H1 (cell line): ENCODE results near the gene RAB30. TPM values are rescaled to one million over a fixed set of nuclear protein-coding genes. Genes with fewer than 3 reads are reported as not detected.

Source experiments
- CTCF ChIA-PET: fragments of 300-600 bp; sonication (Branson Sonifier 250); formaldehyde crosslinking; loops from one replicate; lab custom pipeline; 2021; ENCODE audit not compliant: partially characterized antibody; lab: Charles Lee
- POLR2A ChIA-PET: fragments of 300-600 bp; sonication (Branson Sonifier 250); formaldehyde crosslinking; loops from one replicate; lab custom pipeline; 2021; ENCODE audit warnings: inconsistent platforms; ENCODE audit not compliant: partially characterized antibody; lab: Charles Lee
- DNase-seq, 2 experiments: peaks; one replicate each; pipeline versions ENCODE4 v3.0.0 to v3.0.0-alpha.2; 2010 to 2022; ENCODE audit warnings: low spot score in 2 of 2, low read depth in 1 of 2, mixed read lengths in 1 of 2
- FAIRE-seq: peaks from 2 replicates; lab custom pipeline; 2011; peaks lifted over from hg19 to GRCh38; lab: Jason Lieb, UNC
- H2AFZ ChIP-seq: 2 replicates; pipeline ENCODE4 v1.8.1; 2012; ENCODE audit warnings: low read length, inconsistent platforms
- H2AK5ac ChIP-seq: 2 replicates; pipeline ENCODE4 v1.6.1; 2013; ENCODE audit warnings: low read depth, low read length
- H2BK120ac ChIP-seq: replicated peaks from 2 replicates; pipeline ENCODE3; 2013; ENCODE audit warnings: low read depth, low read length, inconsistent platforms
- H2BK12ac ChIP-seq: 2 replicates; pipeline ENCODE4 v1.6.1; 2013; ENCODE audit warnings: low read depth, low read length
- H2BK15ac ChIP-seq: 2 replicates; pipeline ENCODE4 v1.6.1; 2013; ENCODE audit warnings: low read length
- H2BK20ac ChIP-seq: 2 replicates; pipeline ENCODE4 v1.6.1; 2013; ENCODE audit warnings: low read length
- H2BK5ac ChIP-seq: 2 replicates; pipeline ENCODE4 v1.6.1; 2013; ENCODE audit warnings: low read depth, low read length
- H3K14ac ChIP-seq: 2 replicates; pipeline ENCODE4 v1.6.1; 2013; ENCODE audit warnings: inconsistent platforms; ENCODE audit not compliant: insufficient read length
- H3K18ac ChIP-seq: 2 replicates; pipeline ENCODE4 v1.6.1; 2013; ENCODE audit warnings: low read length; ENCODE audit errors: extremely low read depth
- H3K23ac ChIP-seq: 2 replicates; pipeline ENCODE4 v1.6.1; 2013; ENCODE audit warnings: inconsistent platforms; ENCODE audit not compliant: insufficient read length
- H3K23me2 ChIP-seq: 2 replicates; pipeline ENCODE4 v1.6.1; 2013; ENCODE audit warnings: low read depth, low read length
- H3K27ac ChIP-seq: 2 replicates; pipeline ENCODE4 v1.6.1; 2011; ENCODE audit warnings: low read depth, low read length, inconsistent platforms
- H3K27me3 ChIP-seq, 4 experiments: replicated peaks in 1 of 4; 1 replicate in 1 of 4; 2 replicates in 3 of 4; pipeline versions ENCODE4 v1.6.1 to v1.8.1; 2011 to 2013; ENCODE audit warnings: low read length in 3 of 4, mild to moderate bottlenecking in 3 of 4, inconsistent platforms in 2 of 4, mixed read lengths in 2 of 4, moderate library complexity in 1 of 4; ENCODE audit not compliant: control insufficient read depth in 3 of 4, insufficient read depth in 3 of 4; ENCODE audit errors: extremely low read depth in 1 of 4
- H3K36me3 ChIP-seq, 4 experiments: 2 replicates each; pipeline versions ENCODE4 v1.6.1 to v1.8.1; 2011 to 2013; ENCODE audit warnings: mild to moderate bottlenecking in 4 of 4, low read length in 3 of 4, moderate library complexity in 2 of 4, control low read depth in 1 of 4, inconsistent platforms in 1 of 4; ENCODE audit not compliant: insufficient read depth in 4 of 4, control insufficient read depth in 2 of 4
- H3K4ac ChIP-seq: replicated peaks from 2 replicates; pipeline ENCODE3; 2013; ENCODE audit warnings: low read length, low read depth, mixed read lengths, inconsistent platforms; ENCODE audit not compliant: insufficient read length
- H3K4me1 ChIP-seq, 4 experiments: replicated peaks in 1 of 4; 1 replicate in 1 of 4; 2 replicates in 3 of 4; pipeline versions ENCODE4 v1.6.1 to v1.8.1; 2011 to 2013; ENCODE audit warnings: low read length in 3 of 4, inconsistent platforms in 2 of 4, mixed read lengths in 1 of 4; ENCODE audit not compliant: insufficient read depth in 4 of 4, control insufficient read depth in 3 of 4
- H3K4me2 ChIP-seq, 2 experiments: 2 replicates each; pipeline versions ENCODE4 v1.6.1 to v1.8.1; 2011 to 2013; ENCODE audit warnings: low read depth in 2 of 2, low read length in 2 of 2, control low read depth in 1 of 2, inconsistent platforms in 1 of 2, mild to moderate bottlenecking in 1 of 2; ENCODE audit not compliant: insufficient read depth in 1 of 2
- H3K4me3 ChIP-seq, 4 experiments: fragments of 200-600, 300-600 bp in 1 of 4; sonication (generic), shearing (Covaris generic), sonication (Bioruptor Twin) in 1 of 4; 2 replicates each; pipeline versions ENCODE4 v1.5.1 to v1.8.1; 2011 to 2016; ENCODE audit warnings: low read length in 4 of 4, low read depth in 3 of 4, control low read depth in 2 of 4, inconsistent platforms in 2 of 4, mild to moderate bottlenecking in 2 of 4, mixed read lengths in 1 of 4, moderate library complexity in 1 of 4; ENCODE audit not compliant: insufficient read depth in 2 of 4; ENCODE audit errors: extremely low read depth in 1 of 4
- H3K56ac ChIP-seq: replicated peaks from 2 replicates; pipeline ENCODE3; 2013; ENCODE audit warnings: low read depth, mild to moderate bottlenecking, mixed read lengths, low read length, inconsistent platforms; ENCODE audit not compliant: insufficient read length
- H3K79me1 ChIP-seq: 2 replicates; pipeline ENCODE4 v1.6.1; 2013; ENCODE audit warnings: low read depth, low read length, control low read depth
- H3K79me2 ChIP-seq, 2 experiments: 2 replicates each; pipeline versions ENCODE4 v1.6.1 to v1.8.1; 2012 to 2013; ENCODE audit warnings: low read length in 2 of 2, mild to moderate bottlenecking in 2 of 2, inconsistent platforms in 1 of 2; ENCODE audit not compliant: insufficient read depth in 2 of 2, control insufficient read depth in 1 of 2
- H3K9ac ChIP-seq, 4 experiments: replicated peaks in 1 of 4; 1 replicate in 1 of 4; 2 replicates in 3 of 4; pipeline versions ENCODE4 v1.6.1 to v1.8.1; 2011 to 2013; ENCODE audit warnings: low read depth in 3 of 4, low read length in 3 of 4, control low read depth in 2 of 4, mild to moderate bottlenecking in 2 of 4, moderate library complexity in 2 of 4, inconsistent platforms in 1 of 4; ENCODE audit errors: extremely low read depth in 1 of 4
- H3K9me3 ChIP-seq, 2 experiments: 2 replicates each; pipeline versions ENCODE4 v1.6.1 to v1.8.1; 2012 to 2013; ENCODE audit warnings: mild to moderate bottlenecking in 2 of 2, moderate library complexity in 2 of 2, control low read depth in 1 of 2, inconsistent platforms in 1 of 2, low read depth in 1 of 2, low read length in 1 of 2, mixed read lengths in 1 of 2; ENCODE audit not compliant: insufficient read depth in 2 of 2
- H4K20me1 ChIP-seq, 2 experiments: replicated peaks in 1 of 2; 2 replicates each; pipeline versions ENCODE3 to v1.8.1; 2011 to 2013; ENCODE audit warnings: inconsistent platforms in 2 of 2, low read length in 2 of 2, mild to moderate bottlenecking in 1 of 2; ENCODE audit not compliant: insufficient read depth in 2 of 2, control insufficient read depth in 1 of 2
- H4K5ac ChIP-seq: 2 replicates; pipeline ENCODE4 v1.6.1; 2013; ENCODE audit warnings: low read length, low read depth, mixed read lengths, inconsistent platforms; ENCODE audit not compliant: insufficient read length
- H4K8ac ChIP-seq: 2 replicates; pipeline ENCODE4 v1.8.0; 2013; ENCODE audit warnings: mild to moderate bottlenecking, moderate library complexity, low read length, inconsistent platforms; ENCODE audit not compliant: insufficient read depth; ENCODE audit errors: extremely low read depth
- H4K91ac ChIP-seq: replicated peaks from 2 replicates; pipeline ENCODE3; 2013; ENCODE audit warnings: low read length, mixed read lengths, inconsistent platforms; ENCODE audit not compliant: insufficient read length
- ASH2L ChIP-seq: fragments of 200-600, 300-600 bp; sonication (generic); IDR thresholded peaks from one replicate; pipeline ENCODE4 v1.7.1; 2017; ENCODE audit warnings: low read length
- ATF3 ChIP-seq: IDR thresholded peaks from 2 replicates; pipeline ENCODE4 v1.6.1; 2011; ENCODE audit warnings: low read depth, mild to moderate bottlenecking, low read length; ENCODE audit not compliant: insufficient read depth
- CHD1 ChIP-seq: IDR thresholded peaks from 2 replicates; pipeline ENCODE4 v1.6.1; 2012; ENCODE audit warnings: low read depth, low read length, improper control_type of control experiment
- CTBP2 ChIP-seq: IDR thresholded peaks from 2 replicates; pipeline ENCODE4 v1.7.0; 2011; ENCODE audit warnings: borderline replicate concordance, mild to moderate bottlenecking, moderate library complexity, mixed read lengths, low read length; ENCODE audit not compliant: insufficient read depth, insufficient read length
- HDAC6 ChIP-seq: IDR thresholded peaks from one replicate; pipeline ENCODE4 v1.7.1; 2012; ENCODE audit warnings: low read depth, mild to moderate bottlenecking, inconsistent platforms, low read length, moderate library complexity
- KDM5A ChIP-seq: fragments of 200-600 bp; IDR thresholded peaks from 2 replicates; pipeline ENCODE4 v1.7.1; 2012; ENCODE audit warnings: mild to moderate bottlenecking, low read length, inconsistent platforms, mixed read lengths
- MAX ChIP-seq: IDR thresholded peaks from 2 replicates; pipeline ENCODE4 v1.6.1; 2012; ENCODE audit warnings: inconsistent platforms
- NANOG ChIP-seq: IDR thresholded peaks from 2 replicates; pipeline ENCODE4 v1.6.1; 2011; ENCODE audit warnings: low read length, low read depth, mild to moderate bottlenecking, inconsistent platforms; ENCODE audit not compliant: insufficient read depth, poor library complexity, severe bottlenecking
- RAD21 ChIP-seq, 2 experiments: IDR thresholded peaks in 1 of 2; conservative IDR thresholded peaks in 1 of 2; 2 replicates each; pipeline ENCODE4 v1.6.1; 2011; ENCODE audit warnings: low read depth in 2 of 2, low read length in 2 of 2, improper control_type of control experiment in 1 of 2, inconsistent platforms in 1 of 2, mild to moderate bottlenecking in 1 of 2, moderate library complexity in 1 of 2
- RBBP5 ChIP-seq: IDR thresholded peaks from 2 replicates; pipeline ENCODE4 v1.7.1; 2012; ENCODE audit warnings: low read depth, mild to moderate bottlenecking, inconsistent platforms, low read length, moderate library complexity, borderline replicate concordance
- RFX5 ChIP-seq: IDR thresholded peaks from 2 replicates; pipeline ENCODE4 v1.6.1; 2011; ENCODE audit warnings: low read depth, low read length, improper control_type of control experiment, borderline replicate concordance
- SP4 ChIP-seq: IDR thresholded peaks from 2 replicates; pipeline ENCODE4 v1.6.1; 2012; ENCODE audit warnings: low read length, inconsistent platforms
- SRF ChIP-seq: IDR thresholded peaks from 2 replicates; pipeline ENCODE4 v1.6.1; 2011; ENCODE audit warnings: mild to moderate bottlenecking, low read depth, low read length, moderate library complexity
- TEAD4 ChIP-seq: IDR thresholded peaks from 2 replicates; pipeline ENCODE4 v1.6.1; 2012; ENCODE audit warnings: low read depth, low read length, inconsistent platforms, mixed read lengths
- WGBS, 2 experiments: shearing (Covaris generic) in 1 of 2; methylation state at CpG; one replicate each; pipeline versions ENCODE4 v1.1.6 to v1.1.7; 2013 to 2015; ENCODE audit warnings: low lambda C conversion rate in 2 of 2, mixed read lengths in 2 of 2, inconsistent platforms in 1 of 2, low coverage in 1 of 2, missing lambda C conversion rate in 1 of 2; ENCODE audit not compliant: insufficient replicate concordance in 2 of 2, insufficient coverage in 1 of 2, insufficient read length in 1 of 2; ENCODE audit errors: extremely low coverage in 1 of 2, missing lambda C conversion rate in 1 of 2; 5-methylcytosine and 5-hydroxymethylcytosine counted together
- polyA plus RNA-seq, 7 experiments: library from polyadenylated mRNA; depleted of rRNA in 3 of 7; stranded (reverse) in 5 of 7; unstranded in 2 of 7; fragments of >200 nt in 5 of 7; fragments of 200-250 nt in 2 of 7; gene quantifications; 1 replicate in 5 of 7; 2 replicates in 1 of 7; 4 replicates in 1 of 7; pipeline versions ENCODE4 v1.2.1 to v1.2.3, GENCODE V29; 2011 to 2013; ENCODE audit warnings: missing spikeins in 2 of 7, mixed read lengths in 2 of 7
- total RNA-seq: library from RNA; stranded (reverse); fragmentation: NEBNext Ultra II Directional; extraction: Animal tissue kit (Norgen Biotek cat#: 25700); gene quantifications from 2 replicates; pipeline ENCODE4 v1.2.1, GENCODE V29; 2021

The RAB30 gene
- total and polyA plus RNA-seq, 2 of the 8 experiments (the other 6 are each of a cell fraction or from before 2014, with no cell fraction given): 1.6 to 11.7 TPM

- FAIRE-seq: no peak
- Histone ChIP-seq H3K9me3 (no peaks in the 10 kb centered on the region), H3K79me1 (no peaks in the 10 kb centered on the region), H3K27me3 (no peaks in the 10 kb centered on the region), H4K91ac (no peak overlapping the region), H3K23ac (no peak overlapping the region), H2AFZ (no peak overlapping the region), H2BK12ac (no peak overlapping the region), H2BK20ac (no peak overlapping the region), H3K36me3 (no peaks in the 10 kb centered on the region), H2BK15ac (no peak overlapping the region), H3K23me2 (no peaks in the 10 kb centered on the region), H4K8ac (no peak overlapping the region), H2BK120ac (no peak overlapping the region), H3K18ac (no peak overlapping the region), H3K4me2 (no peak overlapping the region), H3K14ac (no peak overlapping the region), H3K27ac (no peak overlapping the region), H3K4me1 (no peaks in the 10 kb centered on the region; a peak in 1 of 7 replicates), H2AK5ac (no peak overlapping the region), H2BK5ac (no peak overlapping the region), H4K5ac (no peak overlapping the region), H3K4ac (no peak overlapping the region), H3K9ac (no peak overlapping the region), H3K4me3 (no peak overlapping the region), H4K20me1 (no peaks in the 10 kb centered on the region), H3K79me2 (no peaks in the 10 kb centered on the region), H3K56ac (no peak overlapping the region)
- ChIA-PET POLR2A (no interaction called here), CTCF (interaction anchor here (1.0 kb wide), 1 partner anchor 10 kb away, joined by 3 read pairs; no protein-coding TSS in a partner anchor)
- no peak for DNase-seq
- 80% methylated on average over 4 of the region's 4 CpGs; no CpG with 5 or more reads in 1 of the 2 experiments for WGBS, 2 experiments
- TF ChIP-seq SP4 (no peak), NANOG (no peak), CTBP2 (no peak), CHD1 (no peak), KDM5A (no peak), RAD21 (IDR thresholded peaks at IDR 0.05 in 1 of 2, conservative IDR thresholded peaks at IDR 0.05 in 1 of 2; ENCODE audit: low read depth in 2 of 2, low read length in 2 of 2) (no peak), ATF3 (no peak), TEAD4 (no peak), RFX5 (no peak), MAX (no peak), HDAC6 (no peak), RBBP5 (no peak), SRF (no peak), ASH2L (no peak)
These were observed 90.8 kb downstream of the RAB30 start for GRCh38 chr11:82980947-82981346.
